GM12878 (cell line): ENCODE measurements around the gene POLD2. TPM values are rescaled to one million over a fixed set of nuclear protein-coding genes. Genes with fewer than 3 reads are reported as not detected.
A peak's percentile ranks its signal among the peaks of the same experiment; 100 is the strongest.

Experiments used
- ATAC-seq: fragments of 200-7000 bp; cut with Tn5 transposase; 3 replicates; pipeline ENCODE4 v1.9.1; 2020; ENCODE audit warnings: mild to moderate bottlenecking, moderate library complexity
- BruUV-seq: library from RNA; stranded (reverse); fragments of 400-500 nt; replicated peaks from 2 replicates; lab custom pipeline; 2021; lab: Mats Ljungman, UMichigan
- CTCF ChIA-PET: fragments of 300-600 bp; sonication (Branson Sonifier 250); formaldehyde crosslinking; extraction: SDS; loops from one replicate; lab custom pipeline; 2021; ENCODE audit warnings: inconsistent platforms; lab: Yijun Ruan, JAX
- POLR2A ChIA-PET: fragments of 350-600 bp; formaldehyde crosslinking; extraction: SDS; loops from one replicate; lab custom pipeline; 2021; ENCODE audit warnings: inconsistent platforms; lab: Charles Lee
- RAD21 ChIA-PET: fragments of 300-600 bp; sonication (Branson Sonifier 250); formaldehyde crosslinking; loops from one replicate; lab custom pipeline; 2023; ENCODE audit warnings: antibody characterized with exemption; ENCODE audit not compliant: unreplicated experiment; lab: Charles Lee
- SMC1A ChIA-PET: fragments of 300-600 bp; sonication (Branson Sonifier 250); formaldehyde crosslinking; loops from one replicate; lab custom pipeline; 2023; ENCODE audit not compliant: unreplicated experiment, uncharacterized antibody; lab: Charles Lee
- DNase-seq: peaks from one replicate; pipeline ENCODE4 v3.0.0-alpha.2; 2011; ENCODE audit warnings: low read depth, low spot score
- FAIRE-seq: peaks from 3 replicates; lab custom pipeline; 2011; peaks lifted over from hg19 to GRCh38; lab: Jason Lieb, UNC
- H2AFZ ChIP-seq: 2 replicates; pipeline ENCODE4 v1.6.0; 2011; ENCODE audit warnings: low read depth, low read length, control low read depth; ENCODE audit not compliant: control insufficient read depth
- H3K27ac ChIP-seq: 2 replicates; pipeline ENCODE4 v1.5.1; 2011; ENCODE audit warnings: control low read depth; ENCODE audit not compliant: control insufficient read depth, insufficient read depth
- H3K27me3 ChIP-seq, 2 experiments: replicated peaks in 1 of 2; 2 replicates each; pipeline versions ENCODE4 v1.6.0 to v1.6.1; 2011; ENCODE audit warnings: low read length in 1 of 2; ENCODE audit not compliant: control insufficient read depth in 2 of 2, insufficient read depth in 2 of 2
- H3K36me3 ChIP-seq, 2 experiments: 2 replicates each; pipeline ENCODE4 v1.5.1; 2011; ENCODE audit warnings: low read length in 1 of 2; ENCODE audit not compliant: control insufficient read depth in 2 of 2, insufficient read depth in 2 of 2
- H3K4me1 ChIP-seq: 2 replicates; pipeline ENCODE4 v1.6.1; 2011; ENCODE audit warnings: mild to moderate bottlenecking, low read length, moderate library complexity, mixed read lengths; ENCODE audit not compliant: control insufficient read depth, insufficient read depth
- H3K4me2 ChIP-seq: 2 replicates; pipeline ENCODE4 v1.6.0; 2011; ENCODE audit warnings: control low read depth; ENCODE audit not compliant: control insufficient read depth, insufficient read depth
- H3K4me3 ChIP-seq: fragments of 200-600 bp; sonication (generic); 2 replicates; pipeline ENCODE4 v1.5.1; 2016
- H3K79me2 ChIP-seq: 2 replicates; pipeline ENCODE4 v1.6.0; 2011; ENCODE audit warnings: low read length; ENCODE audit not compliant: control insufficient read depth, insufficient read depth
- H3K9ac ChIP-seq: 2 replicates; pipeline ENCODE4 v1.8.0; 2011; ENCODE audit warnings: low read length, control low read depth, mixed read lengths; ENCODE audit not compliant: control insufficient read depth, insufficient read depth
- H3K9me3 ChIP-seq: replicated peaks from 3 replicates; pipeline ENCODE4 v1.5.1; 2011; ENCODE audit warnings: mild to moderate bottlenecking, low read length; ENCODE audit not compliant: control insufficient read depth, insufficient read depth
- H4K20me1 ChIP-seq: 2 replicates; pipeline ENCODE4 v1.6.0; 2011; ENCODE audit not compliant: control insufficient read depth, insufficient read depth
- BHLHE40 ChIP-seq, 2 experiments: fragments of 450-650 bp in 1 of 2; IDR thresholded peaks; 2 replicates each; pipeline ENCODE4 v1.6.1; 2011 to 2017; ENCODE audit warnings: low read depth in 2 of 2, borderline replicate concordance in 1 of 2, improper control_type of control experiment in 1 of 2, low read length in 1 of 2, mild to moderate bottlenecking in 1 of 2
- CEBPB ChIP-seq, 2 experiments: fragments of 150-350 bp in 1 of 2; IDR thresholded peaks; 2 replicates each; pipeline ENCODE4 v1.6.1; 2012 to 2014; ENCODE audit warnings: low read depth in 2 of 2, low read length in 2 of 2, borderline replicate concordance in 1 of 2, inconsistent platforms in 1 of 2
- GATAD2B ChIP-seq: fragments of 450-650 bp; conservative IDR thresholded peaks from 2 replicates; pipeline ENCODE4 v1.6.1; 2017; ENCODE audit warnings: low read depth, mild to moderate bottlenecking, moderate library complexity
- NFXL1 ChIP-seq: fragments of 450-650 bp; IDR thresholded peaks from 2 replicates; pipeline ENCODE4 v1.6.1; 2017; ENCODE audit warnings: antibody characterized with exemption, mild to moderate bottlenecking, borderline replicate concordance
- POLR2AphosphoS2 ChIP-seq: IDR thresholded peaks from 2 replicates; pipeline ENCODE4 v1.6.1; 2011; ENCODE audit warnings: low read depth, mild to moderate bottlenecking, low read length, improper control_type of control experiment, moderate library complexity
- REST ChIP-seq: IDR thresholded peaks from 2 replicates; pipeline ENCODE4 v1.6.1; 2012; ENCODE audit warnings: mild to moderate bottlenecking, low read depth, low read length
- SMARCA5 ChIP-seq: fragments of 450-650 bp; IDR thresholded peaks from 2 replicates; pipeline ENCODE4 v1.6.1; 2017; ENCODE audit warnings: mild to moderate bottlenecking
- SPI1 ChIP-seq: IDR thresholded peaks from 2 replicates; pipeline ENCODE4 v1.6.1; 2011; ENCODE audit warnings: low read depth, mild to moderate bottlenecking, low read length, moderate library complexity, borderline replicate concordance; ENCODE audit not compliant: insufficient read depth
- WGBS: methylation state at CpG from one replicate; pipeline ENCODE4 v1.1.6; 2016; ENCODE audit warnings: low lambda C conversion rate; ENCODE audit not compliant: insufficient replicate concordance, insufficient coverage; ENCODE audit errors: missing lambda C conversion rate; 5-methylcytosine and 5-hydroxymethylcytosine counted together
- in situ Hi-C: fragments of 300-500 bp; cut with MboI; formaldehyde crosslinking; loops from 9 replicates; pipeline ENCODE4 v1.14.3; 2018; ENCODE audit warnings: mixed read lengths
- intact Hi-C: fragments of 100-400 bp; cut with micrococcal nuclease; formaldehyde crosslinking; loops from one replicate; pipeline ENCODE4 v1.14.2; 2022; ENCODE audit not compliant: unreplicated experiment
- polyA plus RNA-seq, 11 experiments: library from polyadenylated mRNA; depleted of rRNA in 4 of 11; unstranded in 6 of 11; stranded (reverse) in 5 of 11; fragments of >200 nt; fragmentation: Nextera tagmentation in 4 of 11; fragmentation: Illumina TruSeq in 1 of 11; extraction: Ambion mirVana in 4 of 11; extraction: Trizol in 1 of 11; gene quantifications; 1 replicate in 1 of 11; 2 replicates in 10 of 11; pipeline versions ENCODE4 v1.2.1 to v1.2.3, GENCODE V29; 2011 to 2016; ENCODE audit warnings: inconsistent platforms in 2 of 11, missing spikeins in 2 of 11, low read depth in 1 of 11
- total RNA-seq, 4 experiments: library from RNA; depleted of rRNA in 3 of 4; stranded (reverse); fragments of >200 nt in 3 of 4; fragmentation: Illumina TruSeq in 1 of 4; extraction: Trizol in 1 of 4; gene quantifications; 2 replicates each; pipeline versions ENCODE4 v1.2.1 to v1.2.3, GENCODE V29; 2013 to 2021

The POLD2 gene
- total and polyA plus RNA-seq, 10 of the 15 experiments (the other 5 are each of a cell fraction or from before 2014, with no cell fraction given) = 19.1 to 287 (median 169) TPM

- no peak overlapping the region for H3K9ac ChIP-seq
- no peaks in the 10 kb centered on the region for H4K20me1 ChIP-seq
- in situ Hi-C loops (no loop called here), intact Hi-C loops (no loop called here)
- H3K79me2 ChIP-seq = no peaks in the 10 kb centered on the region
- ChIA-PET POLR2A (interaction anchor here (1.0 kb wide), 1 partner anchor 25 kb away, joined by 5 read pairs; no protein-coding TSS in a partner anchor), RAD21 (no interaction called here), CTCF (no interaction called here), SMC1A (no interaction called here)
- no peak overlapping the region for H3K4me2 ChIP-seq
- H3K4me3 ChIP-seq = no peak overlapping the region
- no TSS peak for BruUV-seq
- no peak overlapping the region for H2AFZ ChIP-seq
- H3K9me3 ChIP-seq = no peaks in the 10 kb centered on the region
- 31% methylated on average over 10 of the region's 10 CpGs for WGBS
- H3K27ac ChIP-seq = no peak overlapping the region
- no peaks in the 10 kb centered on the region for H3K36me3 ChIP-seq
- DNase-seq = no peak
- no peak for FAIRE-seq
- H3K4me1 ChIP-seq = no peaks in the 10 kb centered on the region
- no peak for ATAC-seq
- peaks cover 11 to 15% of the 10 kb centered on the region in 2 experiments for H3K27me3 ChIP-seq
- TF ChIP-seq BHLHE40 (IDR thresholded peaks at IDR 0.05; ENCODE audit: borderline replicate concordance in 1 of 2, low read depth in 2 of 2, low read length in 1 of 2) (no peak), CEBPB (IDR thresholded peaks at IDR 0.05; ENCODE audit: borderline replicate concordance in 1 of 2, low read depth in 2 of 2, low read length in 2 of 2) (no peak), POLR2AphosphoS2 (no peak)
Measured at GRCh38 chr7:44106311-44107065, 16.9 kb downstream of the POLD2 start.

DNA sequence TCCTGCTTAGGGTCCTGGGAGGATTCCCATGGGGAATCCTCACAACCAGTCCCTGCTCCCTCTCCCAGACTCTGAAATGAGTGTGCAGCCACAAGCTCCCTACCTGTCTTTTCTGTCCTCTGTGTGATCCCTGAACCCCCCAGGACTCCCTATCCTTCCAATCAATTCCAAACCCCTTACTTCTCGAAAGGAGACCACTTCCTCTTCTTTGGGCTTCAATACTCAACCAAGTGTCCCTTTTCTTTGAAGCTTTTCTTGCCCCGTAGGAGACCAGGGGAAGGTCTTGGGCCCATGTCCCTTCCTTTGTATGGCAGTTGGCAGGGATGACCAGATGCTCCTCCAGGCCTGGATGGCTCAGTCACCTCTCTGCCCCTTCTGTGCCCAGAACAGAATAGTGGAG, 17.5 kb downstream of the POLD2 start:
- Histone ChIP-seq H4K20me1 (no peaks in the 10 kb centered on the region), H3K4me3 (no peak overlapping the region), H3K9ac (no peak overlapping the region), H3K9me3 (no peaks in the 10 kb centered on the region), H3K4me2 (no peak overlapping the region), H3K79me2 (no peaks in the 10 kb centered on the region), H3K27ac (no peak overlapping the region), H2AFZ (no peak overlapping the region), H3K36me3 (no peaks in the 10 kb centered on the region), H3K4me1 (no peaks in the 10 kb centered on the region), H3K27me3 (peaks cover 11 to 15% of the 10 kb centered on the region in 2 experiments)
- FAIRE-seq (no peak), DNase-seq (no peak), ATAC-seq (no peak)
- SMC1A ChIA-PET = no interaction called here
- intact Hi-C loops = no loop called here
- 0% methylated on average over 2 of the region's 2 CpGs for WGBS
- BruUV-seq = no TSS peak
- CTCF ChIA-PET = interaction anchor here (1.0 kb wide), 1 partner anchor 17 kb away, joined by 3 read pairs; no protein-coding TSS in a partner anchor
- POLR2A ChIA-PET = interaction anchor here (1.0 kb wide), 1 partner anchor 25 kb away, joined by 5 read pairs; no protein-coding TSS in a partner anchor
- in situ Hi-C loops = no loop called here
- no peak for TF ChIP-seq NFXL1
- TF ChIP-seq SPI1 = peak; percentile 36; the same call in 1 of the 2 replicates
- no peak for TF ChIP-seq GATAD2B
- TF ChIP-seq SMARCA5 = no peak
- no peak for TF ChIP-seq REST
- RAD21 ChIA-PET = no interaction called here
